D721Med (cell line): ENCODE results near the gene KCNH5.

Experiments
- DNase-seq: peaks from one replicate; pipeline ENCODE4 v3.0.0; 2011; ENCODE audit warnings: low spot score; ENCODE audit not compliant: insufficient read length
- FAIRE-seq: peaks from 2 replicates; lab custom pipeline; 2011; peaks lifted over from hg19 to GRCh38; lab: Jason Lieb, UNC
- CTCF ChIP-seq: IDR thresholded peaks from 2 replicates; pipeline ENCODE4 v1.5.1; 2012; ENCODE audit warnings: mild to moderate bottlenecking, control low read depth; ENCODE audit not compliant: insufficient read depth; ENCODE audit errors: missing control alignments

KCNH5 gene

GRCh38 chr14:62711351-62712023 is 333.8 kb downstream of the KCNH5 start:
- DNase-seq (no peak), FAIRE-seq (no peak)
- no peak for TF ChIP-seq CTCF

- DNase-seq (no peak), FAIRE-seq (no peak)
- no peak for TF ChIP-seq CTCF
These were observed 334.4 kb downstream of the KCNH5 start for GRCh38 chr14:62710811-62711210.

GRCh38 chr14:62709773-62710172 is 335.5 kb downstream of the KCNH5 start:
- no peak for TF ChIP-seq CTCF
- DNase-seq (no peak), FAIRE-seq (no peak)

GRCh38 chr14:62706217-62706616 is 339.0 kb downstream of the KCNH5 start:
- no peak for DNase-seq
- no peak for FAIRE-seq
- TF ChIP-seq CTCF = no peak

GRCh38 chr14:62697461-62697860 is 347.8 kb downstream of the KCNH5 start:
- TF ChIP-seq CTCF = no peak
- no peak for FAIRE-seq
- no peak for DNase-seq

- no peak for FAIRE-seq
- DNase-seq = no peak
These were observed 348.3 kb downstream of the KCNH5 start for GRCh38 chr14:62696929-62697328.

More at GRCh38 chr14:62696929-62697328, 348.3 kb downstream of the KCNH5 start:
- TF ChIP-seq CTCF = no peak
